Fibroblast of skin of abdomen (primary cell): ENCODE measurements around the gene SYNCRIP.
A peak's percentile ranks its signal among the peaks of the same experiment; 100 is the strongest.
"Not testable (repeated sequence)": the region's sequence is repeated elsewhere in the genome, so short reads cannot be mapped to it uniquely, and the experiment has no call there.

Experiments used
- DNase-seq: peaks from one replicate; pipeline ENCODE4 v3.0.0-alpha.2; 2013

SYNCRIP gene

DNA sequence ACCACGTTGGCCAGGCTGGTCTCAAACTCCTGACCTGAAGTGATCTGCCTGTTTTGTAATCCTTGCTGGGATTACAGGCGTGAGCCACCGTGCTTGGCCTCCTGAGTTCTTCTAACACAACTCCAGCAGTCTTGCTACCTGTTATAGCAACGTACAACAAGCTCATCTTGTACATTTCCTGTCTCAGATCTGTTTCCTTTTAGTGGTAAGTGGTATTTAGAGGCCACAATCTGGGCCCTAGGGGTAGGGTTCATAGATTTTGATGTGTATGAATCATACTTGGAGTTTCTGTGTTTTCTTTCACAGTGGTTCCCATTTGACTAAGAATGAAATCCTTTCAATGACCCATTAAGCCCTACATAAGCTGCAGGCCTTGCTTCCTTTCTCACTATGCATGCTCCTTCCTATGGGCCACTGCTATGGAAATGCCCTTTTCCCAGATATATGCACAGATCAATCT, 27.1 kb upstream of the SYNCRIP start:
- DNase-seq, result peak; percentile 56

DNA sequence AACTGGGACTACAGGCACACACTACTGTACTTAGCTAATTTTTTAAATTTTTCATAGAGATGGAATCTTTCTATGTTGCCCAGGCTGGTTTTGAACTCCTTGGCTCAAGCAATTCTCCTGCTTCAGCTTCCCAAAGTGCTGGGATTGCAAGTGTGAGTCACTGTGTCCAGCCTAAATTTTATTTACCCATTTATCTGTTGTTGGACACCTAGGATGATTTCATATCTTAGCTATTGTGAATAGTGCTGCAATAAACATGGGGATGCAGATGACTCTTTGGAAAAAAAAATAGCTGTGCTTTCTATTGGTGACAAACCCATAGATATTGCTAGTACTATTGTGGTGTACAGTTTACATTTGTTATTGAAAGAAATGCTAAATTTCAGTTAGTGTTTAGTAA, 19.6 kb upstream of the SYNCRIP start:
- DNase-seq, result no peak

DNA sequence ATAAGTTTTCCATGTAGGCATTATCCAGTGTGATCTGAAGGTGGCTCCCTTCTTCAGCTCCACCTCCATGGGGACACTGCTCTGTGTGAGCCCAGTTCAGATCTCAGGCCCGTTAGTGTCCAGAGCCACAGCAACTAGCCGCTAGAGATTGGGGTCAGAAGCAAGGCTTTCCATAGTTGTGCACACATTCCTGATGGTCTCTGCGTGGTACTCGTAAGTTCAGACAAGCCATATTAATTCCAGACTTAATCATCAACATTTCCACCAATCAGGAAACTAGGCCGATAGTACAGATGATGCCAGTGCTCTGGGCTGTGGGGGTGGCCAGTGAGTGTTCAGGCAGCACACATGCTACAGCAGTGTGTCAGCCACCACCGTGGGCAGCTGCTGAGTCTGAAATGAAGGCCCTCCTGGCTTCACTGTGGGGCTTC, 17.5 kb upstream of the SYNCRIP start:
- DNase-seq, result peak; percentile 96

DNA sequence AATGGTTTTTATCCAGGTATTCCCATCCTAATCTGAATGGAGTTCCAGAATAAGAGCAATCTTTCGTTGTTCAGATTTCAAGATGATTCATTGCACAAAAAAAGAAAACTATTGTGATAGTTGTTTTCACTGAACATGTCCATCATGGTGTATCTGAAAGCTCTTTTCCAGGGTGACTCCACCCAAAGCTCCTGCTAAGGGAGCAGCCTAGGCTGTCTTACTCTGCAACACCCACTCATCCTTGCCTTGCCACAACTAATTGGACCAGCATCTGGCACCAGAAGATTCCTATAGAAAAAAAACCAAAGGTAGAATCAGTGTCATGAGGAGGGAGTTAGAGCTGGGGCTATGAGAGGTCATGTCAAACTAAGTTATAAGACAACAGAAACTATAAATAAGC, 7.9 kb upstream of the SYNCRIP start:
- no peak for DNase-seq

DNA sequence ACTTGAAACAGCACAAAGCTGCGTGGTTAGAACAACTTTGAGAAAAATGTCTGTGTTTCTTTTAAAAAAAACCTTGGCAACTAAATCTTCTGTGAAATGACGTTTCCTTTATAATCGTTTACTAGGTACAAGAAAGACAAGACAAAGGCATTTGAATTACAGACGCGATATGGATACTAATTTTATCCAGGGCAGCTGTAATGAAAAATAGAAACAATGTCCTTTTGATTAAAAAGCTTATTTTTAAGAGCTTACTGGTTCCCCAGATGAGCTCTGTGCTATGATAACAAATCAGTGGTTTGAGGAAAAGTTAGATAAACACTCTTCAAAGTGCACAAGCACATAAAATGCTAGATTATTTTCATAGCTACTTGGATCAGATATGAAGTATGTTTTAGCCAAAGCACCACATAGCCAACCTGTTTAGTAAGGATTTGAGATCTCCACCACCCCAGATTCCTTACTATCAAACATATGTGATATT, 1.6 kb upstream of the SYNCRIP start:
- peak; percentile 14 for DNase-seq

DNA sequence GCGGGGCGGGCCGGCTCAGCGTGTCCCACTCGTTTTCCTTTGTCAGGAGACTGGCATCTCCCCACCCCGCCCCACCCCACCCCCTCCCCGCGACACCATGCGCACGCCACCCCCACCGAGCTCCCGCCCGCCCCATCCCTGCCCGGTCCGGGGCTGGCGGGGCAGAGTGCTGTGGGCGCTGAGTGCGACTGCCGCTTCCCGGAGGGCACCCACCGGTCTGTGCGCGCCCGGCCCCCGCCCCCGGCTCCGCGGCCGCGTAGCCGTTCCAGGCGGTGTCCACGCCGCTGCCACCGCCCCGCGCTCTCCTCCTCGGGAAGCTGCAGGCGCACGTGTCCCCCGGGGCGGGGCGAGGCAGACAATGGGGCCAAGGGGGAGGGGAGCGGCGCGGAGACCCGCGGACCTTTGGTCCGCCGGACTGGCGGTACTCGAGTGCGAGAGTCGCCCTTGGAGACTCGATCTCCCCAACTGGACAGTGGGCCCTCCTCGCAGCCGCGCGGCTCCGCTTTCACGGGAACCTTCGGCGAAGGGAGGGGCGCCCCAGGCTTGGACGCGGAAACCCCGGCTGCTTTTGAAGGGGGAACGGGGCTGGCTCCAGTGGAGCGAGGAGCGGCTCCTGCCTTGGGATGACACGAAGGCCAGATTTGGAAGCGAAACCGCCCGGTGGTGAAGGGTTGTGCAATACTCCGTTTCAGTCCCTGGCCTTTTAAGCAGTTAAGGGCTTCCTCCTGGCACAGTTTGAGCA, 1.0 kb upstream of the SYNCRIP start:
- DNase-seq, result peak; percentile 97

DNA sequence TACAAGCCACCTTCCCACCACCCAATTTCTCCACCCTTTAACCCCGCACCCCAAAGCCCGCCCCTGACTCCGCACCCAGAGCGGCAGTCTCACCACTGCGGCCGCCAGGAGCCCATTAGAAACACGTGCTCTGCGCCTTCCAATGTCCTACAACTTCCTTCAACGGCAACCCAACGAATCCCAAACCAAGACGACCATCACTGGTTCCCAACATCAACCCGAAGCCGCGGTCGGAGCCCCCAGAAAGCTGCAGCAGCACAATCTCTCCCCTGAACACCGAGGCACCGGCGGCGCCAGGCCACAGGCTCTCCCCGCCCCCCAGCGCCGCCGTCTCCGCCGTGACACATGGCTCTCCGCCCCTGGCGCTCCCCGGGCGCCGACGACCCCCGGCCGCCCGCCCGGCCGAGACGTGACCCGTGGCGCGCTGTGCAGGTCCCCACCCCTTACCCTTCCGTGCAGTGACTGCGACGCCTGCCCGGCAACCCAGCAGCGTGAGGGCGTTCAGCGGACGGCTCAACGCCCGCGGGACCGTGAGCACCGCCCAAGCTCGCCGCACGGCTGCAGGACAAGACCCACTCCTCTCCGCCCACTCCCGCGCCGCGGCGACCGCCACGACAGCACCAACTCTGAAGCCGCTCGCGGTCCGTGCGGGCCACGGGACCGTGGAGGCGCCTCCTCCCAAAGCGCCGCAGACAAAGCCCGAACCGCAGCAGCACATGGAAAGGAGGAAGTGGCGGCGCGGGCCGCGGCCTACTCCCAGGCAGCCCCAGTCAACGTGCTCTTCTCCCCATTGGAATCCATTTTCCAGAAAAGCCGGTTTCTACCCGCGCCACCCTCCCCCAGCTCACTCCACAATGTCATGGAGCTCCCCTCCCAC, 551 bp downstream of the SYNCRIP start:
- DNase-seq, result peak; percentile 44

DNA sequence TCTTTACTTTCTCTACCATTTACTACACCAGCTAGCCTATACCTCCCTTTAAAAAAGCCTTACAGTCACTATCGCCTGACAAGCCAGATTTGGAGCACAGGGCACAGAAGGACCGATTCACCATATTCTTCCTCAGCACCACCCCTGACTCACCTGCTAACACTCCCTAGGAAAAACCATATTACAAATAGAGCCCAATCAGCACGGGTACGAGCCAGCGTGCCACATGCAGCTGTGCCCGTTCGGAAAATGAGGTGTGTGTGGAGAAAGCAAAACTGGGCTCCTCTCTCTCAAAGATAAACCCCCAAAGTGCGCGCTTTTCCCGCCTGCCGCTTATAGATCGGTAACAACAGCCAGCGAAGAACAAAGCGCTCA, 1.2 kb downstream of the SYNCRIP start:
- peak; percentile 2 for DNase-seq

DNA sequence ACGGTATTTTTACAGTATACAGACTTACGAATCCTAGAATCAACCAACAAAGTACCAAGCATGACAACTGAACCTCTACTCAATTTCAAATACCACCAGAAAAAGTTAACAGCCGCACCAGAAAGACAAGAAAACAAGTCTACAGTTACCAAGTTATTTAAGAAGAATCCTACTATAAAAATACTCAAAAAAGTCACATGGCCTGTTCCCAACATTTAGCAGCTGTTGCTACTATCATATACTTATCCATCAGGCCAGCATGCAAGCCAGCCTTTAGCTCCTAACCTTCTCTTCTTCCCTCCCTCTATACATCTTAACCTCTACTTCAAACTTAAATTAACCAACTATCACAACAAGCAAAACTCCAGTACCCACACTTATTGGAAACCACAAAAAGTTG, 1.9 kb downstream of the SYNCRIP start:
- no peak for DNase-seq

DNA sequence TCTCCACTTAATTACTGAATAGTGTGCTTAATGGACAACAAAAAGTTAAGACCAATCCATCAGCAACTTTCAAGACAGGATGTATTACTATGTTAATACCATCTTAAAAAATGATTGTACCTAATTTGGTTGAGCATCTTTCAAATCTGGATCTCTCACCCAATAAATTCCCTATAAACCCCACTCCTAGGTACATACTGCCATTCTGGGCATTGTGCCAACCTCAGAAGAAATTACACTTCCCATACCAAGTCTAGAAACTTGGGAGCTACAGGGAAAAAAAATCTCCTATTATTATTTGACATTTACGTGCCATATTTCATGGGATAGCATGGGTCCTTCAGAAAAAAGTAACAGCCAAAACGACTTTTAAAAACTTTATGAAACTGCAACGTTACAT, 5.1 kb downstream of the SYNCRIP start:
- DNase-seq, result no peak

DNA sequence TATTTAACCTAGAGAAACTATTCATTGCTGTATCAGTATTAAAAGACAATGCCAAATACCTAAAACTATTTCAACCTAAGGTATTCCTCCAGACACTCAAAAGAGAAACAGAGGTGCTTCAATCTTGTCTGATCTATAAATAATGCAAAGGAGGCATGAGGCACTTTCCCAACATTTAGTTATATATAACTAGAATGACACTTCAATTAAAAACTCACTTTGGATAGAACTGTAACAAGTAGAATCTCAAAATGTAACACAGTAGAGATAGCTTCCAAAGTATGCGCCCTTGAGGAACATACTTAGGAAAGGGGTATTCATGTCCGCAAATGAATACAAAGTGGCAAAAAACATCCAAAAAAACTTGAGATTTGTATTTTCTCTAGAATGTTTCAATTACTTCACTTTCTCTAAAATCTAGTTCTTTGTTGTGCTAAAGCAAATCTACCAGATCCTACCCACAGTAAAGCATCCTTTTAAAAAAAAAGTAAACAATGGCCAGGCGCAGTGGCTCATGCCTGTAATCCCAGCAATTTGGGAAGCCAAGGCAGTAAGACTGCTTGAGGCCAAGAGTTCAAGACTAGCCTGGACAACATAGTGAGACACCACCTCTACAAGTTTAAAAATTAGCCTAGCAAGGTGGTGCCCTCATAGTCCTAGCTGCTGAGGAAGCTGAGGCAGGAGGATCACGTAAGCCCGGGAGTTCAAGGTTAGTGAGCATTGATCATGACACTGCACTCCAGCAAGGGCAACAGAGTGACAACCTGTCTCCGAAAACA, 10.3 kb downstream of the SYNCRIP start:
- no peak for DNase-seq

DNA sequence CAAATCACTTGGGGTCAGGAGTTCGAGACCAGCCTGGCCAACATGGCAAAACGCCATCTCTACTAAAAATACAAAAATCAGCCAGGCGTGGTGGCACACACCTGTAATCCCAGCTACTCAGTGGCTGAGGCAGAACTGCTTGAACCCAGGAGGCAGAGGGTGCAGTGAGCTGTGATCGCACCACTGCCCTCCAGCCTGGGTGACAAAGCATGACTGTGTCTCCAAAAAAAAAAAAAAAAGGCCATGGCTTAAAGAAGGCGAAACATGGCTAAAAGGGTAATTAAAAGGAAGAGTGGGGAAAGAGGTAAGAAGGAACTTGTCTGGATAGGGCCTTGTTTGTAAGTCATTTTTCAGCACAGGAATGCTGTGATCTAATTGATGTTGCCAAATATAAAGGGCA, 11.6 kb downstream of the SYNCRIP start:
- not testable (repeated sequence) for DNase-seq

DNA sequence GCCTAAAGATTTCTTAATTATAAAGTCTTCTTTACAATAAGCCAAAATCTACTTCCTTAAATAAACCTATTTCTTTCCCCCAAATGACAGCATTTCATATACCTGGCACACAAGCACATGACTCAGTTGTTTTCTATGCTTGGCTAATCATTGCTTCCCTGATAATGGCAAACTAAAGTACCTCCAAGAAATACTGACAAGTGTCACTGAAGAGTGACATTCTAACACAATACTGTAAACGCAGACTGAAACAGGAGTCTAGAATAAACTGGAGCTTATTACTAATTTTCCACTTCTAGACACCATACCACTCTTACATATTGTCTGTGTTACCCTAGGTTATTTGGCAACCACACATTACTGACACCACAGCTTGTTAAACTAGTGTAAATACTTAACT, 14.3 kb downstream of the SYNCRIP start:
- no peak for DNase-seq

DNA sequence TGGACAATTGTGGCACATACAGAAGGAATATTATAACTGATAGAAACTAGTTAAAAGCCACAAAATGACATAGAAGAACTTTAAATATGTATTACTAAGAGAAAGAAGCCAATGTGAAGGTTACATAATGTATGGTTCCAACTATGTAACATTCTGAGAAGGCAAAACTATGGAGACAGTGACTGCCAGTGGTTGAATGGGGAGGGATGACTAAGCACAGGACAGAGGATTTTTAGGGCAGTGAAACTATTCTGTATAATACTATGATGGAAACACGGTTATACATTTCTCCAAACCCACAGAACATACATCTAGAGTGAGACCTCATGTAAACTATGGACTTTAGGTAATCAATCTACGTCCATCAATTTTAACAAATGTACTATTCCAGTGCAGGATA, 22.4 kb downstream of the SYNCRIP start:
- peak; percentile 74 for DNase-seq

DNA sequence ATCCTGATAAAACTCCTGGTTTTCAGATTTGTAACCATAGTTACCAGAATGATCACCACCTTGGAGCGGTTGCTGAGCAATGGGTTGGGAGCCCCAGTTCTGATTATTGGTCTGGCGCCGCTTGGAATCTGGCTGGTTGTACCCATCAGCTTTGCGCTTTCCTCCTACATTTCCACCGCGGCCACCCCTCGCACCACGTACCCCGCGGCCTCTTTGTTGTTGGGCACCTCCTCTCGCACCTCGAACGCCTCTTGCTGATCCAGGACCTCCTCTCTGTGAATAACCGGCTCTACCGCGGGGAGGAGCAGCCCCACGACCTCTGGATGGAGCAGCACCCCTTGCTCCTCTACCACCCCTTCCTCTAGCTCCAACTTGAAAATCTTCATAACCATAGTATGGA, 27.9 kb downstream of the SYNCRIP start:
- DNase-seq, result no peak

DNA sequence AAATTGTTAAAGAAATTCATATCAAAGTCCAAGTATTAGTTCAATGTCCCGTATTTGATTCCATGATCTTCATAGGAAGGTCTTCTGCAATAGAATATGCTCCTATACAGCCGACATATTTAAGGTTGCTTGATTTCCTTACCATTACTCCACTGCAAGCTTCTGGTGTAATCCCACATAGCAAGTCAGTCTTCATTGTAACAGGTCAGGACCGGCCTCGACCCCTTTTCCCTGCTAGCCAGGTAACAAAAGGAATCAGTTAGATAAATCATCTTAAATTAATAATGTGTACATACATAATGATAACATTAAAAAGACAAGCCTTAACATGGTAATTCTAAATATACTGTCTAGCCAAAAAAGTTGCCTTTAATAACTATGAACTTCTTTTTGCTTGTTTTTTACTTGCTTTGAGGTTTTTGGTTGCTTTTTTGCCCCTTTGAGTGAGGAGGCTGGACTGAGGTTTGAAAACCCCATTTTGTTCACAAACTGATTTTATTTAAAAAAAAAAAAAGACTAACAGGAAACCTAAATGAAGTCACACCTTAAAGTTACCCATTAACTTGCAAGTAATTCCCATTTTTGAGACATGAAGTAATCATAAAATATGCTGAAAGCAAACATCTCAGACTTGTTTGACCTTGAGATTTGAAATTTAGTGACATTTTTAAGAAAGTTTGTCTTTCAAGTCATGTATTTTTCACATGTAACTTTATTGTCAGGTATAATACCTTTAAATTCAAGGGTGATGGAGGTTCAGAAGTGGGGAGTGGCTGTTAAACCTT, 29.8 kb downstream of the SYNCRIP start:
- DNase-seq, result no peak

DNA sequence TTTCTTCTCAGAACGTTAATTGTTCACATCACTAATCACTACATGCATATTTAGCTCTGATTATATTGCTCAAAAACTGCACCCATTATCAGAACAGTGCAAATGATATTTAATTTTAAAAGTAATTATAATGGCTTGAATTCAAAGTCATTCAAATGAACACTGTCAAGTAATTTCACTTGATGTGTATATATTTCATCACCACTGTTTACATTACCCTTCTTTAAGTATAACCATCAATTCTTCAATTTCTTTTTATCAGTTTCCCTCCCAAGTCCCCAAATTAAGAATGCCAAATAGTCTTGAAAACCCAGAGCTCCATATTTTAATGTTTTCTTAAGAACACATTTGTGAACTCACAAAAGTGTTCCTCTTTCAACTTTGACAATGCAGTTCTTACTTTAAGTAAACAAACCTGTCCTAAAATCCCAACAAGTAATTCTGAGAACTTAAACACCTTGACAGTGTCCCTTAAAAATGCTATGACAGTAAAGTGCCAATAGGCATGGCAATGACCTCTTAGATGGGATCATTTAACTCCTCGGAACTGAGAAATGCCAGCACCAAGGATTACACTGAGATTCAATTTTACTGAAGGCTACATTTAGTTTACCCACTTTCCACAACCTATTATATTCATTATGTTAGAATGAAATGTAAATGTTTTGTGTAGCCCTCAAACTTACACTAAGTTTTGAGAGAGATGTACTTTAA, 32.3 kb downstream of the SYNCRIP start:
- DNase-seq, result no peak

DNA sequence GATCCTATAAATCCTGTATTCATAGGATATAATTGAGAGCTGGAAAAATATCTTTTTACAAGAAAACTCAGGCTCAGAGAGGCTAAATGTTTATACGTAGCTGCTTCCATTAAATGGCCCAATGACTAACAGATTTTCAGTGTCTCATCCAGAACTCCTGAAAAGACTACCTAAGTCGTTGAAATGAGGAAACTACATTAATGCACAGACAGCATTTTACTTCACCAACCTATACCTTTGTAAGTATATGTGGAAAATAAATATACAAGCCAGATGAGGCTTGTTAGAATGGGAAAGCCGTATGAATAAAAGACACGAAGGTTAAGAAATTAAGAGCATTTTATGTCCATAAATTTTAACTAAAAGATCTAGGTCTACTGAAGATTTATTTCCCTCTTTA, 40.6 kb downstream of the SYNCRIP start:
- DNase-seq, result no peak

DNA sequence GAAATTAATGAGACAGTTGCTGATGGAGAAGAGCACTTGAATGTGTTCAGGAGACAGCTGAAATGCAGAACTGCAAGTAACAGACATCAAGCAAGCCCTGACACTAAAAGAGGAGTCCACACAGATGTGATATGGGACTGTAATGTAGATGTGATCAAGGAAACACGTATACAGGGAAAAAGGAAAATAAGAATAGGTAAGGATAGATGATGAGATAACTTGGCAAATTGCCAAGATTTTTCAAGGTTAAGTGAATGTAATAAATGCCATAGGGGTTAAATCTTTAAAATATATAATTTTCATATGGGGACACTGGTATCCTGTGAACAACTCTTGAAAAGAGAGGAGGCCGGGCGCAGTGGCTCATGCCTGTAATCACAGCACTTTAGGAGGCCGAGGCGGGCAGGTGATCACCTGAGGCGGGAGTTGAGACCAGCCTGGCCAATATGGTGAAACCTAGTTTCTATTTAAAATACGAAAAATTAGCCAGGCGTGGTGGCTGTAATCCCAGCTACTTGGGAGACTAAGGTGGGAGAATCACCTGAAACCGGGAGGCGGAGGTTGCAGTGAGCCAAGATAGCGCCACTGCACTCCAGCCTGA, 41.9 kb downstream of the SYNCRIP start:
- DNase-seq, result no peak

DNA sequence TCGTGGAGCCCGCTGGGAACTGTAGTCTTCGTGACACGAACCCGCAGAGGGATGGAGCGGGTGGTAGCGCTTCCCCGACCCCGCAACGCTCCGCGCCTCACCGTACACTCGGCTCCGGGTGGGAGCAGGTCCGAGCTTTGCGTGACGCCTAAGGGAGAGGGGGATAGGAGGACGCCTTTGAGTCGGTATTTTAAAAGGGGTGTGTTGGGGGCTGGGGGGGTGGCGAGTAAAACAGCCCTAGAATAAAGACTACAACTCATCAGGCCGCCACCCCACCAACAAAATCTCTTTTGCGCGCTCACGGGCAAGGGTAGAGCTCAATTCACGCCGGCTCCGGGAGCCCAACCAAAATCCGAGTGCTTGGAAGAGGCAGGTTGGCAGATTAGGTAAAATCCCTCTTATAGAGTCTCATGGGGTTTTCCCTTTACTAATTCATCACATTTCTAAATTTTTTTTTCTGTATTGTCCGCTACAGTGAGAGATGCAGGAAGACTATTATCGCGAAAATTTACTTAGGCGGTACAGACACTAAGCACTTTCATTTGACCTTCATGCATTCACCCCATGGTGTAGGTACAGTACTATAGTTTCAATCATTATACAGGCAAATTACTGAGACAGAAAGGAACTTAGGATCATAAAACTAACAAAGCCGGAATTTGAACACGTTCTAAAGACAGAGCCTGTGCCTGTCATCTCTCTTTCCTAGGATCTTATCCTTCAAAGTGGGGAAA, 48.3 kb downstream of the SYNCRIP start:
- DNase-seq, result no peak
